ENCODE results near the gene CCDC167.
"Not testable (repeated sequence)": the region's sequence is repeated elsewhere in the genome, so short reads cannot be mapped to it uniquely, and the experiment has no call there.

CCDC167 gene

DNA sequence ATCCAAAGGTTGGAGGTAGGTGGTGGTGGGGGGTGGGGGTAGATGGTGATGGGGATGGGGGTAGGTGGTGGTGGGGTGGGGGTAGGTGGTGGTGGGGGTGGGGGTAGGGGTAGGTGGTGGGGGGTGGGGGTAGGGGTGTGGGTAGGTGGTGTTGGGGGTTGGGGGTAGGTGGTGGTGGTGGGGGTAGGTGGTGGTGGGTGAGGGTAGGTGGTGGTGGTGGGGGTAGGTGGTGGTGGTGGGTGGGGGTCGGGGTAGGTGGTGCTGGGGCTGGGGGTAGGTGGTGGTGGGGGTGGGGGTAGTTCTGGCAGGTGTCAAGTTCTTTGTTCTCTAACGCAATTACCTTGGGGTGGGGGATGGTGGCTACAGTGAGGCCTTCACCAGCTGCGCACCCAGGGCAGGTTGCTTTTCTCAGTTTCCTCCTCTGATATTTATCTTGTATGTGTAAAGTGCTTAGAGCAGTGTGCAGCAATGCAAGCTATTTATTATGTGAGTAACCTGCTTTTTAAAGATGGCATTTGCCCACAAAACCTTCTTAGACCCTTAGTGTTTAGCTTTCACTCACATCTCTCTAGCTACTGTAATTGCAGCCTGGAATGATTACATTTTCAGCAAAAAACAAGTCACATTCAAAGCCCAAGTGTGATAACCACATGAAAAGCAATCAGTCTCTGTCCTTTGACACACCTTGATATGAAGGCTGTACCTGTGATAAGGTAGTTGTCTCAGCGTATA is 8.2 kb upstream of the CCDC167 start:
- DNase-seq (ENCODE audit: low read depth): no peak

DNA sequence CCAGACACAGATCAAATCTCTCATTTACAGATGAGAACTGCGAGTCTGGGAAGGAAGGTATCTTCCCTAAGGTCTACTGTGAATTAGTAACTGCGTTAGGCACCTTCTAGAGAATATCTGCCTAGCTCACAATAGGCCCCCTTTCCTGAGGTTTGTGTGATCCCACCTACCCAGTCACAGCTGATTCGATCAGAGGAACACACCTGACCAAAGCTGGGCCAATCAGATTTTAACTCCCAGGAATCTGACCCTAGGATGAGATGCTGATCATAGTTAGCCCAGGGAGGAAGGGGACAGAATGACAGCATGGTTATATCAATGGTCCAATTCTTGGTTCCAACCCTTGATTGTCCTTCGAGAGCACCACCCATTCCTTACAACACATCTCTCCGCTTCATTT is 7.4 kb upstream of the CCDC167 start:
- DNase-seq (ENCODE audit: low read depth): no peak

- no peak for DNase-seq (ENCODE audit: low read depth)
These were observed 6.8 kb upstream of the CCDC167 start for GRCh38 chr6:37506479-37506878.

DNA sequence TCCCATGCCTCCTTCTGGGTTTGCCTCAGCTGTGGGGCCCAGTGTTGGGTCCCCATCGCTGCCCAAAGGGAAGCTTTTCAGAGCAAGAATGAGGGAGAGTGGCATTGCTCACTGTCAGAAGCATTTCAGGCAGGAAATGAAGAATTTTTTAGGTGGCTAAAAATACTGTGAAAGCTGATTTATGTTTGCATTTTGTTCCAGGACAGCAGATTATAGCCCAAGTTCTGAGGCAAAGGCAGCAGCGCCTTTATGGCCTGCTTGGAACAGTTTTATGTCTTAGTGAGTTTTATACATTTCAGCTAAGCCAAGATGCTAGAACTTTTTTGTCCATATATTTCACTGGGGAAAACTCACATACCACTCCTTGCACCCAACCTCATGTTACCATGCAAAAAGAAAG is 4.3 kb upstream of the CCDC167 start:
- no peak for DNase-seq (ENCODE audit: low read depth)

GRCh38 chr6:37503309-37503965 is 3.7 kb upstream of the CCDC167 start:
- no peak for DNase-seq (ENCODE audit: low read depth)

DNA sequence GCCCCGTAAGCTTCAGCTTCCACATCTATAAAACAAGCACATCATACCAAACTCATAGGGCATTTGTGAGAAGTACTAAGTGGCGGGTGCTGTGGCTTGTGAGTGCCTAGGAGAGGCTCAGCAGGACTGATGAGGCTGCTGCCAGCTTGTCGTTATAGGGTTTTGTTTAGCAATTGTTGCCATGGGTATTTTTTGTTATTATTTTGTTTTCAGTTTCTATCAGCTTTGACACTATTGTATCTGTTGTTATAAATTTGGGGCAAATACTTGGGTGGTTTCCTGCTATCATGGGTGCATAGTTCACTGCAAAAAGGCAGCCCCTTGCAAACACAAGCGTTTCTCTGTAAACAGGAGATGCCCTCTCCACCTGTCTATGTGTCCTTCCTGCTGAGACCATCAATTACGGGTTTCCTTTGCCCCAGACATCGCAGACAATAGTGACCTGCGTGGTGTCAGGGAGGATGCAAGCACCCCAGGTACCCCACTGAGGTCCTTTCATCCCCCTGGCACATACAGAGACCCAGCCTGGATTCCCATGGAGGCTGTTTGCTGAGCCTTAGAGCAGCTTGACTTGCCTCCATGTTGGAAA is 3.1 kb upstream of the CCDC167 start:
- no peak for DNase-seq (ENCODE audit: low read depth)

GRCh38 chr6:37501632-37502491 is 2.2 kb upstream of the CCDC167 start:
- no peak for DNase-seq (ENCODE audit: low read depth)

DNA sequence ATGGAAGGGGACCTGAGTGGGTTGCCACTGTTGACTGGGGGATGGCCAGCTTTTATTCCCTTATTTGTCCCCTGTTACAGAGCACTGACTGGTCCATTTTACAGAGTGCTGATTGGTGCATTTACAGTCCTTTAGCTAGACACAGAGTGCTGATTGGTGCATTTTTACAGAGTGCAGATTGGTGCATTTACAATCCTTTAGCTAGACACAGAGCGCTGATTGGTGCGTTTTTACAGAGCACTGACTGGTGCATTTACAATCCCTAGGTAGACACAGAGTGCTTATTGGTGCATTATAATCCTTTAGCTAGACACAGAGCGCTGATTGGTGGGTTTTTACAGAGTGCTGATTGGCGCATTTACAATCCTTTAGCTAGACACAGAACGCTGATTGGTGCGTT is 1.2 kb upstream of the CCDC167 start:
- DNase-seq (ENCODE audit: low read depth): not testable (repeated sequence)

- no peak for DNase-seq (ENCODE audit: low read depth)
These were observed 558 bp upstream of the CCDC167 start for GRCh38 chr6:37500294-37500608.

DNA sequence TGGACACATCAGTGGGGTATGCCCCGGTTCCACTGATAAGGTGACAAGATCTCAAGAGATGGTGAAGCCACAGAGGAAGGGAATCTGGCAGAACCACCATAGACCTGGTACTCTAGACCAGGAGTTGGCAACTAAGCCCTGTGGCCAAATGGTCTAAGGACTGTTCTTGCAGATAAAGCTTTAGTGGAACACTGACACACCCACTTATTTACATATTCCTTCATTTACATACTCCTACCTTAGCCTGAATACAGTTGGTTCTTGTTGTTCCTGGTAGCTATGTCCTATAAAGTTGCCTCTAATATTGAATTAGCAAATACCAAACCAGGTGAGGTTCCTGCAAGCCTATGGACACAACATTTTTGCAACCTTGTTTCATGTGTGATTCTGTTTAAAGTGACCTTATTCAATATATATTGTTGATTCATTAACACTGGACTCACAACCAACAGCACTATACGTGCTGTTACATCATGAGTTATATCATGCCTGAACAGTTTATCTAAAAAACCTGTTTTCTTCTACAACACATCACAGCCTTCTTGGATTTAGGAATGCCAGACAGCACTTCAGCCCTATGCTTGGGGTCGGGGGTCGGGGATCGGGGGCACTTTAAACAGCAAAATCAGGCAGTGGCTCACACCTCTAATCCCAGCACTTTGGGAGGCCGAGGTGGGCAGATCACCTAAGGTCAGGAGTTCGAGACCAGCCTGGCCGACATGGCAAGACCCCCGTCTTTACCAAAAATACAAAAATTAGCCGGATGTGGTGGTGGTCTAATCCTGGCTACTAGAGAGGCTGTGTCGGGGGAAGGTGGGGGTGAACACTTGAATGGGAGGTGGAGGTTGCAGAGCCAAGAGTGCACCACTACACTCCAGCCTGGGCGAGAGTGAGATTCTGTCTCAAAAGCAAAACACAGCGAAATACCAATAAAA is 2.5 kb downstream of the CCDC167 start:
- DNase-seq (ENCODE audit: low read depth): no peak

DNA sequence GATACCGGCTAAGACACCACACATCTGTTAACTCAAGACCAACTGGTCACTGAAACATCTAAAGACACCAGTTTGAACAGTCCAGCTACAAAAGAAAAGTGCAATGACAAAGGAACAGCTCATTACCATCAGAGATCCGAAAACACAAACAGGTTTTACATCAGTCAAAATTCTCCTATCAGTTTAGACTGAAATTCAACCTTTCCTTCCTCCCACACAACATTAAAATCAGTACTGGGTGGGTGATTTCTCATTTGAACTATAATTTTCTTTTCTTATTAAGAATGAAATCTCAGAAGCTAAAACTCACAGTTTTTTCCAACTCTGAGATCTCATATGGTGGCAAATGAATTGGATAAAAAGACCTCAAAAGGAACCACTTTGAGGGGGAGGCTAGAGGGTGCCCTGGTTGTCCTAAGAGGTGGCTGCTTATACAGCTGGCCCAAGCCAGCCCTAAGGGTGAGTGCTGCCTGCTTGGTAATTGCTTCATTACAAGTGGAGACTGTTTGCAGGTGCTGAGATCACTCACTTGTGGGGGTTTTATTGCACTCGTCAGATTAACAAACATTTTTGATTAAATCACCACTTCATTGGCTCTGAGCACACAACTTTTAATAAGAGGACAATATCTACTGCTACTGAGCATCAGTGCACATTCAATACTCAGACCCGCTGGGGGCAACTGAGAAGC is 4.3 kb downstream of the CCDC167 start:
- no peak for DNase-seq (ENCODE audit: low read depth)

- no peak for DNase-seq (ENCODE audit: low read depth)
These were observed 6.1 kb downstream of the CCDC167 start for GRCh38 chr6:37493661-37493995.

- DNase-seq (ENCODE audit: low read depth): no peak
These were observed 6.6 kb downstream of the CCDC167 start for GRCh38 chr6:37492991-37493660.

DNA sequence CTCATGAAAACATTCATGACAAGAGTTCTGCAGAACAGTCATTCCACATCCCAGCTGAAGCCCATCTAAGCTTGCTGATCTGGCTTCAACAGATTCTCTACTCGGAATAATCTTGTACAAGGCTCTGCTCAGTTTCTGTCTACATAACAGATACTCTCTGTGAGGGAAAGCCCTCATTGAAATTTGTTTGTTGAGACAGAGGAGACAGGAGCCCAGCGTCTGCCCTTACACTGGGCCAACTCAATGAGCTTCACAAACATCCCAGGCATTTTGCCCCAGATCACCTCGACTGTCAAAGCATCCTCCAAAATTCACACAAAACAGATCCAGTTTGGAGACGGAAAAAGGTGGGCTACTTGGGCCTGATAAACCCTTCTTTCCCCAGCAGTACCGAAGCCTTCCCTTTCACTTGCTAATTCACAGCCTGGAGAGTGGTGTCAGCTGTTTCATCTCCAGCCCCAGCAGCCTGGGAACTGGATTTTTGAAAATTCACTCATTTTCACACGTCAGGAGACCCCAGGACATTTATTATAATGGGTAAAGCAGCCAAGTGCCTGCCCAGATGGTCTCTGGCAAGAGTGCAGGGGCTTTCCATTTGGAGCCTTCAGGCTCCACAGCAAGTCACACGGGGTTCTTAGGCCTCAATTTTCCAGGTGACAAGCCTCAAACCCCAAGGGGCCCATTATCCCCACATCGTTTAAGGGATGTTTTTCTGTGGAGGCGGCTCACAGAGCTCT is 7.3 kb downstream of the CCDC167 start:
- no peak for DNase-seq (ENCODE audit: low read depth)

DNA sequence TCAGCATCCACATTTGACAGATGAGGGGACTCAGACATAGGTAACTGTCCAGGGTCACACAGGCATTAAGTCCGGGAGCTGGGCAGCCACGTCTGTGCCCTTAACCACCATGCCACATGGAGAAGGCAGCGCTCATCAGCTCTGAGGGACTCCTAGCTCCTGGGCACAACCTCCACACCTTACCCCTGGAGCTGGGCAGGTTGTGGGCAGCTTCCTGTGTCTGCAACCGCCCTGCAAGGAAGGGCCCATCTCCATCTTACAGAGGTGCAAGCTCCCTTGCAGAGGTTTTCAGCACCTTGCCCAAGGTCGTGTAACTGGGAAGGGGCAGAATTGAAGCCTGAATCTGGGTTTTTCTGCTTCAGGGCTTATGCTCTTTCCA is 7.9 kb downstream of the CCDC167 start:
- no peak for DNase-seq (ENCODE audit: low read depth)

DNA sequence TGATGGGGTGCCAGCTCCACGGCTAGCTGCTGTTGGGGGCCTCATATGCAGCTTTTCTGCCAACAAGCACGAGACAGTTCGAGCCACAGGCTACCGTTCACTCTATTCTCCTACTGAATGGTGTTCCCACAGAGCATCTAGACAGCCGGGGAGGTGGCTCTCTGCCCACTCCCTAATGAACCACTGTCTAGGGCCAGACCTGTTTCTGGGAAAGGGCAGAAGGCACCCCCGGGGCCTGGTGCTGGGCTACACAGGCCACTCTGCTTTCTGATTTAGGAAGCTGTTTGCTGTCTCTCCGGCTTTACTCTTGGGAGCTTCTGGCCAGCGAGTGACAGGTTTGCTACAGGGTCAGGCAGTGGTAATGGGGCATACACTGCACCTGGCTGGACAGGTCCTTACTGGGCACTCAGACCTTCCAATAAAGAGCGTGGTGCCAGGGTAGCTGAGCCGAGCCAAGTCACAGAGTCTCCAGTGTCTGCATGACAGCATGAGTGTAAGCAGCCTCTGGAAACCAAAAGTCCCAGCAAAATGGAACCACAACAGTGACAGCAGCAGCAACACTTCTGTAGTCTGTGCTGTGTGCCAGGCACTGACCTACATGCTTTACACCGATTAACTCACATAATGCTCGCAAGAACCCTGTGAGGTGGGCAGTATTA is 8.4 kb downstream of the CCDC167 start:
- no peak for DNase-seq (ENCODE audit: low read depth)

- no peak for DNase-seq (ENCODE audit: low read depth)
These were observed 9.0 kb downstream of the CCDC167 start for GRCh38 chr6:37490536-37491170.

DNA sequence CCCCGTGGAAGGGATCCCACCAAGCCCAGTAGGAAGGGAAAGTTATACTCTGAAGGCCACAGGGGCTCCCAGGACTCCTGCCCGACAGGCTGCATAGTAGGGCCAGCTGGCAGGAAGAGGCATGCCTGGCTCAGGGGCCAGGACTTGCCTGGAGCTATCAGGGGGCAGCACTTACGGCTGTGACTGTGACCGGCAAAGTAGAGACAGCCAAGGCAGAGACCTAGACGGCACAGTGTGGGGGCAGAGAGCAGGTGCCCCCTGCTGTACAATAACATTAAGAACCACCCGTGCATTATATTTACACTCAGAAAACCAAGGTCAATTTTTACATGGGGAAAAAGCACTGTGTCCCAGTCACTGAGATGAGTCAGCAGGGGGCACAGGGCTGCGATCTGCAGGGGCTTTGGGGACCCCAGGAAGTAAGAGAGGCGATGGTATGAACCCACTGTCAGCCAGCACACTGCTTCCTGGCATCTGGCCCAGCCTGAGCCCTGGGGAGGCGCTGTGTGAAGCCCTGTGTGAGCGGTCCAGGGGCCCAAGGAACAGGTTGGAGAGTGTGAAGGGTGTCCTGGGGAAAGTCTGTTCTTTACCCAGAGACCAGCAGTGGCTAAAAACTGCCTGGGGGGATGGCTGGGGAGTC is 9.9 kb downstream of the CCDC167 start:
- no peak for DNase-seq (ENCODE audit: low read depth)

Measured in GM04504 (cell line).